Keratinocyte (primary cell): ENCODE data around the gene STRBP. TPM values are rescaled to one million over a fixed set of nuclear protein-coding genes. Genes with fewer than 3 reads are reported as not detected.

ENCODE experiments used
- DNase-seq: peaks from one replicate; pipeline ENCODE4 v3.0.0-alpha.2; 2011; ENCODE audit warnings: low read depth, missing footprints, low spot score
- FAIRE-seq: peaks from 2 replicates; lab custom pipeline; 2011; peaks lifted over from hg19 to GRCh38; lab: Jason Lieb, UNC
- H2AFZ ChIP-seq: 2 replicates; pipeline ENCODE4 v1.6.0; 2012; ENCODE audit warnings: low read length, control low read depth, inconsistent platforms; ENCODE audit not compliant: control insufficient read depth
- H3K27ac ChIP-seq: 2 replicates; pipeline ENCODE4 v1.5.1; 2011; ENCODE audit warnings: low read length; ENCODE audit not compliant: control insufficient read depth, insufficient read depth
- H3K27me3 ChIP-seq: 3 replicates; pipeline ENCODE4 v1.6.0; 2011; ENCODE audit warnings: low read length; ENCODE audit not compliant: control insufficient read depth, insufficient read depth; ENCODE audit errors: extremely low read depth
- H3K36me3 ChIP-seq, 2 experiments: 2 replicates in 1 of 2; 3 replicates in 1 of 2; pipeline ENCODE4 v1.5.1; 2011; ENCODE audit warnings: low read length in 2 of 2, mild to moderate bottlenecking in 1 of 2; ENCODE audit not compliant: control insufficient read depth in 2 of 2, insufficient read depth in 2 of 2; ENCODE audit errors: extremely low read depth in 1 of 2
- H3K4me1 ChIP-seq: 3 replicates; pipeline ENCODE4 v1.5.1; 2011; ENCODE audit warnings: low read length; ENCODE audit not compliant: control insufficient read depth, insufficient read depth; ENCODE audit errors: extremely low read depth
- H3K4me2 ChIP-seq: 3 replicates; pipeline ENCODE4 v1.6.0; 2011; ENCODE audit warnings: low read depth, low read length; ENCODE audit not compliant: control insufficient read depth, insufficient read depth; ENCODE audit errors: extremely low read depth
- H3K4me3 ChIP-seq, 3 experiments: fragments of 200-600 bp in 1 of 3; sonication (generic) in 1 of 3; 2 replicates in 2 of 3; 3 replicates in 1 of 3; pipeline ENCODE4 v1.5.1; 2011 to 2016; ENCODE audit warnings: low read length in 3 of 3, mild to moderate bottlenecking in 3 of 3, control low read depth in 2 of 3, inconsistent platforms in 1 of 3, low read depth in 1 of 3, mixed read lengths in 1 of 3, mixed run types in 1 of 3, moderate library complexity in 1 of 3; ENCODE audit not compliant: control insufficient read depth in 2 of 3, insufficient read depth in 2 of 3; ENCODE audit errors: extremely low read depth in 1 of 3
- H3K79me2 ChIP-seq: 2 replicates; pipeline ENCODE4 v1.6.0; 2012; ENCODE audit warnings: low read length; ENCODE audit not compliant: control insufficient read depth, insufficient read depth
- H3K9ac ChIP-seq: 3 replicates; pipeline ENCODE4 v1.6.0; 2011; ENCODE audit warnings: low read length; ENCODE audit not compliant: control insufficient read depth, insufficient read depth; ENCODE audit errors: extremely low read depth
- H3K9me1 ChIP-seq: 3 replicates; pipeline ENCODE4 v1.6.0; 2011; ENCODE audit warnings: low read length; ENCODE audit not compliant: control insufficient read depth, insufficient read depth; ENCODE audit errors: extremely low read depth
- H3K9me3 ChIP-seq: 2 replicates; pipeline ENCODE4 v1.5.1; 2012; ENCODE audit warnings: low read depth, low read length; ENCODE audit not compliant: control insufficient read depth
- H4K20me1 ChIP-seq: 3 replicates; pipeline ENCODE4 v1.6.0; 2011; ENCODE audit warnings: low read length; ENCODE audit not compliant: control insufficient read depth, insufficient read depth; ENCODE audit errors: extremely low read depth
- CTCF ChIP-seq, 3 experiments: IDR thresholded peaks in 1 of 3; conservative IDR thresholded peaks in 1 of 3; optimal IDR thresholded peaks in 1 of 3; 2 replicates in 2 of 3; 3 replicates in 1 of 3; pipeline versions ENCODE3 to v1.5.1; 2011; ENCODE audit warnings: low read length in 3 of 3, mild to moderate bottlenecking in 3 of 3, moderate library complexity in 2 of 3, control low read depth in 1 of 3, inconsistent platforms in 1 of 3; ENCODE audit not compliant: insufficient read depth in 2 of 3; ENCODE audit errors: extremely low read depth in 1 of 3
- EZH2 ChIP-seq: IDR thresholded peaks from one replicate; pipeline ENCODE4 v1.6.1; 2012; ENCODE audit warnings: inconsistent platforms, mild to moderate bottlenecking, low read length, moderate library complexity
- dilution Hi-C: fragments of 300-500 bp; cut with MboI; formaldehyde crosslinking; loops from one replicate; pipeline ENCODE4 v1.7.0; 2020; ENCODE audit warnings: low sequenced_read_pairs; ENCODE audit not compliant: extremely low pct_ligation_motif_present
- polyA plus RNA-seq, 5 experiments: library from polyadenylated mRNA; depleted of rRNA in 3 of 5; stranded (reverse) in 3 of 5; stranded (forward) in 1 of 5; unstranded in 1 of 5; fragments of >200 nt; gene quantifications; 1 replicate in 1 of 5; 2 replicates in 3 of 5; 3 replicates in 1 of 5; pipeline versions ENCODE4 v1.2.1 to v1.2.3, GENCODE V29; 2011 to 2012; ENCODE audit warnings: missing spikeins in 2 of 5, low read depth in 1 of 5, low replicate concordance in 1 of 5

The STRBP gene
- polyA plus RNA-seq, 1 donor (not counting 4 experiments of a cell fraction or from before 2014, with no cell fraction given): 11.3 TPM

GRCh38 chr9:123111427-123112014, 156.9 kb downstream of the STRBP start:
- no peaks in the 10 kb centered on the region for H3K4me1 ChIP-seq
- H3K27me3 ChIP-seq: no peaks in the 10 kb centered on the region
- no peak overlapping the region for H3K4me3 ChIP-seq
- TF ChIP-seq EZH2 (no peak), CTCF (optimal IDR thresholded peaks at IDR 0.05 in 1 of 3, IDR thresholded peaks at IDR 0.05 in 1 of 3, conservative IDR thresholded peaks at IDR 0.05 in 1 of 3; ENCODE audit: extremely low read depth in 1 of 3, insufficient read depth in 2 of 3, low read length in 3 of 3) (no peak)
- FAIRE-seq (no peak), DNase-seq (no peak)
- H3K9me3 ChIP-seq: no peaks in the 10 kb centered on the region
- H3K9ac ChIP-seq: no peak overlapping the region
- no peaks in the 10 kb centered on the region for H4K20me1 ChIP-seq
- H3K9me1 ChIP-seq: peaks cover 5% of the 10 kb centered on the region
- H3K27ac ChIP-seq: no peak overlapping the region
- H3K4me2 ChIP-seq: no peak overlapping the region
- no peaks in the 10 kb centered on the region for H3K79me2 ChIP-seq
- H3K36me3 ChIP-seq: peaks cover 5 to 12% of the 10 kb centered on the region in 2 experiments
- no peak overlapping the region for H2AFZ ChIP-seq
- dilution Hi-C loops: no loop called here

GRCh38 chr9:123109540-123110279, 158.7 kb downstream of the STRBP start:
- TF ChIP-seq EZH2 (no peak), CTCF (optimal IDR thresholded peaks at IDR 0.05 in 1 of 3, IDR thresholded peaks at IDR 0.05 in 1 of 3, conservative IDR thresholded peaks at IDR 0.05 in 1 of 3; ENCODE audit: extremely low read depth in 1 of 3, insufficient read depth in 2 of 3, low read length in 3 of 3) (no peak)
- H3K36me3 ChIP-seq: peaks cover 13 to 15% of the 10 kb centered on the region in 2 experiments
- H3K9me3 ChIP-seq: no peaks in the 10 kb centered on the region
- FAIRE-seq (no peak), DNase-seq (no peak)
- H2AFZ ChIP-seq: no peak overlapping the region
- no peaks in the 10 kb centered on the region for H3K27me3 ChIP-seq
- H3K4me2 ChIP-seq: no peak overlapping the region
- no peak overlapping the region for H3K27ac ChIP-seq
- no peak overlapping the region for H3K4me3 ChIP-seq
- no peaks in the 10 kb centered on the region for H3K79me2 ChIP-seq
- H4K20me1 ChIP-seq: peaks cover 3% of the 10 kb centered on the region
- dilution Hi-C loops: no loop called here
- H3K9me1 ChIP-seq: peaks cover 4% of the 10 kb centered on the region
- no peak overlapping the region for H3K9ac ChIP-seq
- H3K4me1 ChIP-seq: no peaks in the 10 kb centered on the region
